GM10266 (cell line): ENCODE measurements around the gene FSTL4.

Experiments used
- DNase-seq: peaks from one replicate; pipeline ENCODE4 v3.0.0; 2012; ENCODE audit errors: extremely low spot score
- TF ChIP-seq, protein P1 (sequence below): IDR thresholded peaks from 2 replicates; pipeline ENCODE4 v1.5.1; 2012; ENCODE audit warnings: mild to moderate bottlenecking, low read depth; ENCODE audit not compliant: control insufficient read depth, insufficient read depth; ENCODE audit errors: missing control alignments

The FSTL4 gene

DNA sequence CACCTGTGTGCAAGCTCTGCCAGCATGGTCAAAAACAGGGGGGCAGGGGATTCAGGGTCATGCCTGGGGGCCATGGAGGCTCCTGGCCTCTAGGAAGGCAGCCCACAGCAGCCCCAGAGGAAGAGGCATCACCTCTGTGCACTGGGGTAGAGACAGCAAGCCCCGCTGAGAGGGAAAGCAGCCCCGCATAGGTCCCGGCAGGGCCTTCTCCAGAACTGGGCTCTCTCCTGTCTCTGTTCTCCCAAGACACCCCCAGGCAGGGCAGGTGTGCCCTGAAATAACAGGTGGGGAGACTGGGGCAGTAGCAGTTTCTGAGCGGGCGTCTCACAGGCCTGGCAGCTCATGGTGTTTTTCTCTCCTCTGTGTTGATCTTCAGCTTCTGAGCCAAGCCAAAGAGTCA is 281.4 kb downstream of the FSTL4 start:
- TF ChIP-seq, protein P1, sequence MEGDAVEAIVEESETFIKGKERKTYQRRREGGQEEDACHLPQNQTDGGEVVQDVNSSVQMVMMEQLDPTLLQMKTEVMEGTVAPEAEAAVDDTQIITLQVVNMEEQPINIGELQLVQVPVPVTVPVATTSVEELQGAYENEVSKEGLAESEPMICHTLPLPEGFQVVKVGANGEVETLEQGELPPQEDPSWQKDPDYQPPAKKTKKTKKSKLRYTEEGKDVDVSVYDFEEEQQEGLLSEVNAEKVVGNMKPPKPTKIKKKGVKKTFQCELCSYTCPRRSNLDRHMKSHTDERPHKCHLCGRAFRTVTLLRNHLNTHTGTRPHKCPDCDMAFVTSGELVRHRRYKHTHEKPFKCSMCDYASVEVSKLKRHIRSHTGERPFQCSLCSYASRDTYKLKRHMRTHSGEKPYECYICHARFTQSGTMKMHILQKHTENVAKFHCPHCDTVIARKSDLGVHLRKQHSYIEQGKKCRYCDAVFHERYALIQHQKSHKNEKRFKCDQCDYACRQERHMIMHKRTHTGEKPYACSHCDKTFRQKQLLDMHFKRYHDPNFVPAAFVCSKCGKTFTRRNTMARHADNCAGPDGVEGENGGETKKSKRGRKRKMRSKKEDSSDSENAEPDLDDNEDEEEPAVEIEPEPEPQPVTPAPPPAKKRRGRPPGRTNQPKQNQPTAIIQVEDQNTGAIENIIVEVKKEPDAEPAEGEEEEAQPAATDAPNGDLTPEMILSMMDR = no peak
- no peak for DNase-seq

DNA sequence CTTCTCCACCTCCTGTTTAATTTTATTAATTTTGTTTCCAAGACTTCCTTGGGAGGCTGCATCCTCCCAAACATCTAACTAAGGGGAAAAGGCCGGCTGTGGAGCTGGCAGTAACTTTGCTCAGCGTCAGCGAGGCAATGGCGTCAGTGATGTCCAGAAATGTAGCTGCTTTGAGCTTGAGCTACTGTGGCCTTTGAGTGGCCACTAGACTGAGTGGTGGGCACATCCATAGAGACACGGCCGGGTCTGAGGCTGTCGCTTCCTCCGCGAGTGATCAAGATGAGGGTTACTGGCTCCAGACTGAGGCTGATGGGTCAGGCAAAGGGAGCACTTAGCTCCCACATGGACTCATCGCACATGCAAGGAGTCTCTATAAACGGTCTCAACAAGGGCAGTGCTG is 283.5 kb downstream of the FSTL4 start:
- DNase-seq = no peak
- TF ChIP-seq, protein P1 = no peak

DNA sequence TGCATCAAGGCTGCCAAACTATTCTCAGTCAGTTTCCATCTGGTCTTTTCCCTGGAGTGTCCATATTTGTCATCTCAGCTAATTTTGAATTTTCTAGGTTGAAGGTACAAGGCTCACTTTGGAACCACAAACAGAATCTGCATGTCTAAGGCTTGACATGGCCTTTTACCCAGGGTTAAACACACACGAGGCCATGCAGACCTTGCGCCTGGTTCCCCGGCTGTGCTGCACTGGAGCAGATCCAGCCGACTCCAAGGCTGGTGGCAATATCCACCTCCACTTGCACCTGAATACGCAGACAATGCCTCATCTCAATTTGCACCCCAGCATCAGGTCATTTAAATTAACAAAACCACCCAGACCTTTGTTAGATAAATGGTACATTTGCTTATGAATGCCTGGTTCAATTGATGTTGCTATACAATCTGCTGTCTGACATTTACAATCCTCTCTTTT is 284.4 kb downstream of the FSTL4 start:
- DNase-seq = no peak
- TF ChIP-seq, protein P1 = no peak

DNA sequence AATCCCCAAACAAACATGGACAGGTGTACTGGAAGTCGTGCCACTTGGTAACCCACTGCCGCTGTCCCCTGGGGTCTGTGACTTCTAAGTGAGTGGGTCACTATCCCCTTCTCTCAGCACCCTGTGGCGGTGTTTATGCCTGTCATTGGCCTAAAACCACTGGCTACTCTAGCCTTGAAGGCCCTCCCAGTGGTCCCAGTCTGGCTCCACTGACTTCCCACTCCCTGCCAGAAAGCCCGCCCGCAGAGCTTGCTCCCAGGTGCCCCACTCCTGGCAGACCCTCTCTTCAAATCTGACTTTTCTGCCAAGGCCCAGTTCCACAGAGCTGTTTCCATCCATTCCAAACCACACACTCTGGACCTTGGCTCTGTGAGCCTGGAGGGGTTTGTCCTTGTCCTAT is 286.0 kb downstream of the FSTL4 start:
- TF ChIP-seq, protein P1 = no peak
- DNase-seq = no peak

DNA sequence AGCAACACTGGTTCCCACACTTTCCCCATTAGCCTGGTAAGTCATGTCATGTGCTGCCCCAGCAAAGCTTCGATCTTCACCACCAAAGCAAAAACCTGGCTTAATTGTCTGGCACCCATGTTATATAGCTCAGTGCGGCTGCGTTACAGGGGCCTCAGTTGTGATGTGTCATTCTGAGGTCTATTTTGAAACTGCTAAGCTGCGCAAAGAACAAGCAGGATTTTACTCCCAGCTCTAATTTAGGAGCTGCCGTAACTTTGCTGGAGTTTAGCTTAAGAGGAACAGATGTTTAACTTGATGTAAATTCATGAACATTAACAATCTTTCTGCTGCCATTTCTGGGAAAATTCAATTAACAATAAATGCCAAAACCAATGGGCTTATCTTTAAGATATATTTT is 286.5 kb downstream of the FSTL4 start:
- TF ChIP-seq, protein P1 = no peak
- DNase-seq = no peak

DNA sequence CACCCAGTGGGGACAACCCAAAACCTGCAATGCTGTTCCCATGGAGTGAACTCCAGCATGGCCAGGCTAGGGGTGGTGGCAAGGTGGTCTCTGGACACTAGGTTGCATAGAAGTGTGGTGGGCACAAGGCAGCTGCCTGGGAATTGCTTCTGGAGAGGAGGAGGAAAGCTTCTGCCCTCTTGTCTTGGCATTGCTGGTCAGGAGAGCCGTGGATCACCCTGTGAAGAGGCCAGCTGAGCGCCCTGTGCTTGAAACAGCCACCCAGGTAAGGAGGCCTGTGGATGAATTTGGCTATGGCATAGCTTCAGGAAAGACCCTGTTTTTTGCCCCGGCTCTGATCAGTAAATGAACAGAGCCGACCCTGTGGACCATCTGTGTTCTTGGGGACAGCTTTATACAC is 287.4 kb downstream of the FSTL4 start:
- no peak for DNase-seq
- TF ChIP-seq, protein P1 = no peak

DNA sequence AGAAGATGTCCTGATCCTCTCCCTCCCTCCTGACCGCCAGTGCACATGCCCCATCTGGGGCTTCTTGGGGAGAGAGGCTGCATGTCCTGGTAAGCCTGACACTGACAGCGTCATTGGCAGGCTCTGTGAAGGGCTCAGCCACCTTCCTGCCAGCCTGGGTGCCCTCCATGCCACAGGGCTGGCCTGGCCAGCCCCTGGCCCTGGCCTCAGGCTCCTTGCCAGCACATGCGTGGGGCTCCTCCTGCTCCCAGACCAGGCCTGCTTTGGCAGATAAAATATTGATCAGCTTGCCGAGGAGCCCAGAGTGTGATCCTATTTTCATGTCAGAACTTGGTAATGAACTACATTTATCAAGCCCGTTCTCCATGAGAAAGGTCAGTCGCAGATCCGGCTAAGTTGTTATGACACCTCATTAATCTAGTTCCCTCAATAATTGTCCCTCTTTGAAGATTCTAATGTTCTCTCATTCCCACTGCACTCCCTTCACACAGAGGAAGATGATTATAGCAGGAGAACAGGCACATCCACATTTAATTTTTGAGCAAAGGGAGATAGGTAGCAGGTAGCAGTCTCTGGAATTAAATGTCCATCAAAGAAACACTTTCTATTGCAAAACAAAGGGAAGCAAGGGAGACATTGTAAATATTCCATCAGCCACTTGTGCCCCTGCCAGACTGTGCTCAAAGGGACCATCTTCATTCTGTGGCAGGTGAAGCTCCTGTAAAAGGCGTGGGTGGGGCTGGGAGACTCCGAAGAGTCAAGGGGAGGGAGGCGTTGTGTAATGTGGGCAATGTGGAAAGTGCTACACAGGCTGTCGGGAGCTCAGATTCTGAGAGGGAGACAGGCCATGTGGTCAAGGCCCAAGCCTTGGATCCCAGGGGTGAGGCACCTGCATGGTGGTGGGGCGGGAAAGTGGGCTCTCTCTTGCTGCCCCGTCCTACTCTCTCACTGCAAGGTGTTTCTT is 288.6 kb downstream of the FSTL4 start:
- TF ChIP-seq, protein P1 = no peak
- no peak for DNase-seq
